K562 (cell line): ENCODE measurements around the gene ST3GAL3. TPM values are rescaled to one million over a fixed set of nuclear protein-coding genes. Genes with fewer than 3 reads are reported as not detected.

Experiments
- BHLHE40 ChIP-seq: IDR thresholded peaks from 2 replicates; pipeline ENCODE4 v1.6.1; 2011; ENCODE audit warnings: low read length, improper control_type of control experiment
- CBX2 ChIP-seq: fragments of 200-600 bp; sonication (generic); IDR thresholded peaks from one replicate; pipeline ENCODE4 v1.6.1; 2012; ENCODE audit warnings: mild to moderate bottlenecking, low read length, inconsistent platforms; ENCODE audit not compliant: insufficient read depth, poor library complexity, severe bottlenecking
- EHMT2 ChIP-seq: fragments of 450-650 bp; IDR thresholded peaks from 2 replicates; pipeline ENCODE4 v1.6.1; 2018; ENCODE audit warnings: antibody characterized with exemption
- FOXA3 ChIP-seq, 2 experiments: fragments of 450-650 bp in 1 of 2; sonication (generic) in 1 of 2; formaldehyde crosslinking; IDR thresholded peaks in 1 of 2; conservative IDR thresholded peaks in 1 of 2; 2 replicates each; pipeline versions ENCODE4 v1.4.0 to v1.8.0; 2020 to 2022; ENCODE audit warnings: mild to moderate bottlenecking in 2 of 2, missing genetic modification reagents in 1 of 2
- GATA2 ChIP-seq: sonication (generic); formaldehyde crosslinking; IDR thresholded peaks from 2 replicates; pipeline ENCODE4 v1.4.0; 2020; ENCODE audit warnings: mild to moderate bottlenecking, missing genetic modification reagents
- HDGF ChIP-seq: fragments of 450-650 bp; IDR thresholded peaks from 2 replicates; pipeline ENCODE4 v1.6.1; 2016
- MEF2A ChIP-seq: IDR thresholded peaks from 2 replicates; pipeline ENCODE4 v1.6.1; 2011; ENCODE audit warnings: low read depth, mild to moderate bottlenecking, low read length, moderate library complexity; ENCODE audit not compliant: control insufficient read depth
- NR2C2 ChIP-seq, 2 experiments: fragments of 200-800 bp in 1 of 2; sonication (Bioruptor generic) in 1 of 2; sonication (generic) in 1 of 2; formaldehyde crosslinking in 1 of 2; IDR thresholded peaks; 2 replicates each; pipeline versions ENCODE4 v1.6.1 to v1.8.0; 2016 to 2022; ENCODE audit warnings: mild to moderate bottlenecking in 1 of 2, missing compliant biosample characterization in 1 of 2, missing genetic modification characterization in 1 of 2, missing genetic modification reagents in 1 of 2
- SP2 ChIP-seq: IDR thresholded peaks from 2 replicates; pipeline ENCODE4 v1.6.1; 2011; ENCODE audit warnings: mild to moderate bottlenecking, low read depth, low read length, moderate library complexity; ENCODE audit not compliant: poor library complexity, severe bottlenecking; ENCODE audit errors: extremely low read depth
- polyA plus RNA-seq, 8 experiments: library from polyadenylated mRNA; depleted of rRNA in 4 of 8; stranded (reverse) in 5 of 8; unstranded in 3 of 8; fragments of >200 nt; fragmentation: Nextera tagmentation in 2 of 8; fragmentation: Illumina TruSeq in 1 of 8; extraction: Ambion mirVana in 2 of 8; extraction: Trizol in 1 of 8; gene quantifications; 2 replicates each; pipeline versions ENCODE4 v1.2.1 to v1.2.3, GENCODE V29; 2011 to 2014; ENCODE audit warnings: inconsistent platforms in 1 of 8, missing spikeins in 1 of 8
- total RNA-seq, 7 experiments: library from RNA; depleted of rRNA in 6 of 7; stranded (reverse); fragments of >200 nt in 6 of 7; fragmentation: Illumina TruSeq in 2 of 7; extraction: Trizol in 2 of 7; gene quantifications; 2 replicates each; pipeline versions ENCODE4 v1.2.1 to v1.2.3, GENCODE V29; 2011 to 2021; ENCODE audit warnings: low replicate concordance in 1 of 7
- TF ChIP-seq, protein P1 (sequence below): fragments of 450-650 bp; formaldehyde crosslinking; conservative IDR thresholded peaks from 2 replicates; pipeline ENCODE4 v1.4.0; 2022; ENCODE audit warnings: mild to moderate bottlenecking, missing genetic modification characterization
- TF ChIP-seq, protein P2 (sequence below): fragments of 450-650 bp; IDR thresholded peaks from 2 replicates; pipeline ENCODE4 v1.6.1; 2018; ENCODE audit not compliant: partially characterized antibody
- TF ChIP-seq, protein P3 (sequence below): fragments of 450-650 bp; IDR thresholded peaks from 2 replicates; pipeline ENCODE4 v1.6.1; 2016; ENCODE audit warnings: antibody characterized with exemption

ST3GAL3 gene
- total and polyA plus RNA-seq, 9 of the 15 experiments (the other 6 are each of a cell fraction or from before 2014, with no cell fraction given), result 1.2 to 18.9 (median 11.0) TPM

DNA sequence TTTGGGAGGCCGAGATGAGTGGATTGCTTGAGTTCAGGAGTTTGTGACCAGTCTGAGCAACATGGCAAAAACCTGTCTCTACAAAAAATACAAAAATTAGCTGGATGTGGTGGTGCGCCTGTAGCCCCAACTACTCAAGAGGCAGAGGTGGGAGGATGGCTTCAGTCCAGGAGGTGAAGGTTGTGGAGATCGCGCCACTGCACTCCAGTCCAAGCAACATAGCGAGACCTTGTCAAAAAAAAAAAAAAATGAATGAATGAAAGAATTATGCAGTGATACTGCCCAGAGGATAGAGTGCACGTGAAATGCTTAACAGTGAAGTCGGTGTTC, 262.0 kb downstream of the ST3GAL3 start (continued):
- TF ChIP-seq FOXA3 (CRISPR knock-in tag; conservative IDR thresholded peaks at IDR 0.05 in 1 of 2, IDR thresholded peaks at IDR 0.05 in 1 of 2) (no peak), GATA2 (CRISPR knock-in tag) (no peak), BHLHE40 (peak; percentile 15; the same call in 1 of the 2 replicates), MEF2A (no peak), NR2C2 (CRISPR knock-in tag; IDR thresholded peaks at IDR 0.05) (no peak), NR2C2 (tag; IDR thresholded peaks at IDR 0.05) (0 out of 2 replicates have a peak, but pooled peaks have one; percentile 92), EHMT2 (peak; percentile 35; the same call in 1 of the 2 replicates), CBX2 (no peak), SP2 (no peak), HDGF (0 out of 2 replicates have a peak, but pooled peaks have one; percentile 32)
- TF ChIP-seq, protein P1, sequence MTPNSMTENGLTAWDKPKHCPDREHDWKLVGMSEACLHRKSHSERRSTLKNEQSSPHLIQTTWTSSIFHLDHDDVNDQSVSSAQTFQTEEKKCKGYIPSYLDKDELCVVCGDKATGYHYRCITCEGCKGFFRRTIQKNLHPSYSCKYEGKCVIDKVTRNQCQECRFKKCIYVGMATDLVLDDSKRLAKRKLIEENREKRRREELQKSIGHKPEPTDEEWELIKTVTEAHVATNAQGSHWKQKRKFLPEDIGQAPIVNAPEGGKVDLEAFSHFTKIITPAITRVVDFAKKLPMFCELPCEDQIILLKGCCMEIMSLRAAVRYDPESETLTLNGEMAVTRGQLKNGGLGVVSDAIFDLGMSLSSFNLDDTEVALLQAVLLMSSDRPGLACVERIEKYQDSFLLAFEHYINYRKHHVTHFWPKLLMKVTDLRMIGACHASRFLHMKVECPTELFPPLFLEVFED (CRISPR knock-in tag), result 0 out of 2 replicates have a peak, but pooled peaks have one; percentile 19
- TF ChIP-seq, protein P2, sequence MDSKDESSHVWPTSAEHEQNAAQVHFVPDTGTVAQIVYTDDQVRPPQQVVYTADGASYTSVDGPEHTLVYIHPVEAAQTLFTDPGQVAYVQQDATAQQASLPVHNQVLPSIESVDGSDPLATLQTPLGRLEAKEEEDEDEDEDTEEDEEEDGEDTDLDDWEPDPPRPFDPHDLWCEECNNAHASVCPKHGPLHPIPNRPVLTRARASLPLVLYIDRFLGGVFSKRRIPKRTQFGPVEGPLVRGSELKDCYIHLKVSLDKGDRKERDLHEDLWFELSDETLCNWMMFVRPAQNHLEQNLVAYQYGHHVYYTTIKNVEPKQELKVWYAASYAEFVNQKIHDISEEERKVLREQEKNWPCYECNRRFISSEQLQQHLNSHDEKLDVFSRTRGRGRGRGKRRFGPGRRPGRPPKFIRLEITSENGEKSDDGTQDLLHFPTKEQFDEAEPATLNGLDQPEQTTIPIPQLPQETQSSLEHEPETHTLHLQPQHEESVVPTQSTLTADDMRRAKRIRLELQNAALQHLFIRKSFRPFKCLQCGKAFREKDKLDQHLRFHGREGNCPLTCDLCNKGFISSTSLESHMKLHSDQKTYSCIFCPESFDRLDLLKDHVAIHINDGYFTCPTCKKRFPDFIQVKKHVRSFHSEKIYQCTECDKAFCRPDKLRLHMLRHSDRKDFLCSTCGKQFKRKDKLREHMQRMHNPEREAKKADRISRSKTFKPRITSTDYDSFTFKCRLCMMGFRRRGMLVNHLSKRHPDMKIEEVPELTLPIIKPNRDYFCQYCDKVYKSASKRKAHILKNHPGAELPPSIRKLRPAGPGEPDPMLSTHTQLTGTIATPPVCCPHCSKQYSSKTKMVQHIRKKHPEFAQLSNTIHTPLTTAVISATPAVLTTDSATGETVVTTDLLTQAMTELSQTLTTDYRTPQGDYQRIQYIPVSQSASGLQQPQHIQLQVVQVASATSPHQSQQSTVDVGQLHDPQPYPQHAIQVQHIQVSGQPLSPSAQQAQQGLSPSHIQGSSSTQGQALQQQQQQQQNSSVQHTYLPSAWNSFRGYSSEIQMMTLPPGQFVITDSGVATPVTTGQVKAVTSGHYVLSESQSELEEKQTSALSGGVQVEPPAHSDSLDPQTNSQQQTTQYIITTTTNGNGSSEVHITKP, result peak; percentile 6
- TF ChIP-seq, protein P3, sequence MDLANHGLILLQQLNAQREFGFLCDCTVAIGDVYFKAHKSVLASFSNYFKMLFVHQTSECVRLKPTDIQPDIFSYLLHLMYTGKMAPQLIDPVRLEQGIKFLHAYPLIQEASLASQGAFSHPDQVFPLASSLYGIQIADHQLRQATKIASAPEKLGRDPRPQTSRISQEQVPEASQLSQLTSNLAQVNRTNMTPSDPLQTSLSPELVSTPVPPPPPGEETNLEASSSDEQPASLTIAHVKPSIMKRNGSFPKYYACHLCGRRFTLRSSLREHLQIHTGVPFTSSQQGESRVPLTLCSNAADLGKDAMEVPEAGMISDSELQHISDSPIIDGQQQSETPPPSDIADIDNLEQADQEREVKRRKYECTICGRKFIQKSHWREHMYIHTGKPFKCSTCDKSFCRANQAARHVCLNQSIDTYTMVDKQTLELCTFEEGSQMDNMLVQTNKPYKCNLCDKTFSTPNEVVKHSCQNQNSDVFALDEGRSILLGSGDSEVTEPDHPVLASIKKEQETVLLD, result peak; percentile 18; the same call in 1 of the 2 replicates
- TF ChIP-seq, all 486 proteins: peak for 14
